H1 (cell line): ENCODE data around the gene BYSL. TPM values are rescaled to one million over a fixed set of nuclear protein-coding genes. Genes with fewer than 3 reads are reported as not detected.

Experiments used
- CTCF ChIA-PET: fragments of 300-600 bp; sonication (Branson Sonifier 250); formaldehyde crosslinking; loops from one replicate; lab custom pipeline; 2021; ENCODE audit not compliant: partially characterized antibody; lab: Charles Lee
- POLR2A ChIA-PET: fragments of 300-600 bp; sonication (Branson Sonifier 250); formaldehyde crosslinking; loops from one replicate; lab custom pipeline; 2021; ENCODE audit warnings: inconsistent platforms; ENCODE audit not compliant: partially characterized antibody; lab: Charles Lee
- DNase-seq, 2 experiments: peaks; one replicate each; pipeline versions ENCODE4 v3.0.0 to v3.0.0-alpha.2; 2010 to 2022; ENCODE audit warnings: low spot score in 2 of 2, low read depth in 1 of 2, mixed read lengths in 1 of 2
- FAIRE-seq: peaks from 2 replicates; lab custom pipeline; 2011; peaks lifted over from hg19 to GRCh38; lab: Jason Lieb, UNC
- H2AFZ ChIP-seq: 2 replicates; pipeline ENCODE4 v1.8.1; 2012; ENCODE audit warnings: low read length, inconsistent platforms
- H2AK5ac ChIP-seq: 2 replicates; pipeline ENCODE4 v1.6.1; 2013; ENCODE audit warnings: low read depth, low read length
- H2BK120ac ChIP-seq: replicated peaks from 2 replicates; pipeline ENCODE3; 2013; ENCODE audit warnings: low read depth, low read length, inconsistent platforms
- H2BK12ac ChIP-seq: 2 replicates; pipeline ENCODE4 v1.6.1; 2013; ENCODE audit warnings: low read depth, low read length
- H2BK15ac ChIP-seq: 2 replicates; pipeline ENCODE4 v1.6.1; 2013; ENCODE audit warnings: low read length
- H2BK20ac ChIP-seq: 2 replicates; pipeline ENCODE4 v1.6.1; 2013; ENCODE audit warnings: low read length
- H2BK5ac ChIP-seq: 2 replicates; pipeline ENCODE4 v1.6.1; 2013; ENCODE audit warnings: low read depth, low read length
- H3K14ac ChIP-seq: 2 replicates; pipeline ENCODE4 v1.6.1; 2013; ENCODE audit warnings: inconsistent platforms; ENCODE audit not compliant: insufficient read length
- H3K18ac ChIP-seq: 2 replicates; pipeline ENCODE4 v1.6.1; 2013; ENCODE audit warnings: low read length; ENCODE audit errors: extremely low read depth
- H3K23ac ChIP-seq: 2 replicates; pipeline ENCODE4 v1.6.1; 2013; ENCODE audit warnings: inconsistent platforms; ENCODE audit not compliant: insufficient read length
- H3K23me2 ChIP-seq: 2 replicates; pipeline ENCODE4 v1.6.1; 2013; ENCODE audit warnings: low read depth, low read length
- H3K27ac ChIP-seq: 2 replicates; pipeline ENCODE4 v1.6.1; 2011; ENCODE audit warnings: low read depth, low read length, inconsistent platforms
- H3K27me3 ChIP-seq, 4 experiments: replicated peaks in 1 of 4; 1 replicate in 1 of 4; 2 replicates in 3 of 4; pipeline versions ENCODE4 v1.6.1 to v1.8.1; 2011 to 2013; ENCODE audit warnings: low read length in 3 of 4, mild to moderate bottlenecking in 3 of 4, inconsistent platforms in 2 of 4, mixed read lengths in 2 of 4, moderate library complexity in 1 of 4; ENCODE audit not compliant: control insufficient read depth in 3 of 4, insufficient read depth in 3 of 4; ENCODE audit errors: extremely low read depth in 1 of 4
- H3K36me3 ChIP-seq, 4 experiments: 2 replicates each; pipeline versions ENCODE4 v1.6.1 to v1.8.1; 2011 to 2013; ENCODE audit warnings: mild to moderate bottlenecking in 4 of 4, low read length in 3 of 4, moderate library complexity in 2 of 4, control low read depth in 1 of 4, inconsistent platforms in 1 of 4; ENCODE audit not compliant: insufficient read depth in 4 of 4, control insufficient read depth in 2 of 4
- H3K4ac ChIP-seq: replicated peaks from 2 replicates; pipeline ENCODE3; 2013; ENCODE audit warnings: low read length, low read depth, mixed read lengths, inconsistent platforms; ENCODE audit not compliant: insufficient read length
- H3K4me1 ChIP-seq, 4 experiments: replicated peaks in 1 of 4; 1 replicate in 1 of 4; 2 replicates in 3 of 4; pipeline versions ENCODE4 v1.6.1 to v1.8.1; 2011 to 2013; ENCODE audit warnings: low read length in 3 of 4, inconsistent platforms in 2 of 4, mixed read lengths in 1 of 4; ENCODE audit not compliant: insufficient read depth in 4 of 4, control insufficient read depth in 3 of 4
- H3K4me2 ChIP-seq, 2 experiments: 2 replicates each; pipeline versions ENCODE4 v1.6.1 to v1.8.1; 2011 to 2013; ENCODE audit warnings: low read depth in 2 of 2, low read length in 2 of 2, control low read depth in 1 of 2, inconsistent platforms in 1 of 2, mild to moderate bottlenecking in 1 of 2; ENCODE audit not compliant: insufficient read depth in 1 of 2
- H3K4me3 ChIP-seq, 4 experiments: fragments of 200-600, 300-600 bp in 1 of 4; sonication (generic), shearing (Covaris generic), sonication (Bioruptor Twin) in 1 of 4; 2 replicates each; pipeline versions ENCODE4 v1.5.1 to v1.8.1; 2011 to 2016; ENCODE audit warnings: low read length in 4 of 4, low read depth in 3 of 4, control low read depth in 2 of 4, inconsistent platforms in 2 of 4, mild to moderate bottlenecking in 2 of 4, mixed read lengths in 1 of 4, moderate library complexity in 1 of 4; ENCODE audit not compliant: insufficient read depth in 2 of 4; ENCODE audit errors: extremely low read depth in 1 of 4
- H3K56ac ChIP-seq: replicated peaks from 2 replicates; pipeline ENCODE3; 2013; ENCODE audit warnings: low read depth, mild to moderate bottlenecking, mixed read lengths, low read length, inconsistent platforms; ENCODE audit not compliant: insufficient read length
- H3K79me1 ChIP-seq: 2 replicates; pipeline ENCODE4 v1.6.1; 2013; ENCODE audit warnings: low read depth, low read length, control low read depth
- H3K79me2 ChIP-seq, 2 experiments: 2 replicates each; pipeline versions ENCODE4 v1.6.1 to v1.8.1; 2012 to 2013; ENCODE audit warnings: low read length in 2 of 2, mild to moderate bottlenecking in 2 of 2, inconsistent platforms in 1 of 2; ENCODE audit not compliant: insufficient read depth in 2 of 2, control insufficient read depth in 1 of 2
- H3K9ac ChIP-seq, 4 experiments: replicated peaks in 1 of 4; 1 replicate in 1 of 4; 2 replicates in 3 of 4; pipeline versions ENCODE4 v1.6.1 to v1.8.1; 2011 to 2013; ENCODE audit warnings: low read depth in 3 of 4, low read length in 3 of 4, control low read depth in 2 of 4, mild to moderate bottlenecking in 2 of 4, moderate library complexity in 2 of 4, inconsistent platforms in 1 of 4; ENCODE audit errors: extremely low read depth in 1 of 4
- H3K9me3 ChIP-seq, 2 experiments: 2 replicates each; pipeline versions ENCODE4 v1.6.1 to v1.8.1; 2012 to 2013; ENCODE audit warnings: mild to moderate bottlenecking in 2 of 2, moderate library complexity in 2 of 2, control low read depth in 1 of 2, inconsistent platforms in 1 of 2, low read depth in 1 of 2, low read length in 1 of 2, mixed read lengths in 1 of 2; ENCODE audit not compliant: insufficient read depth in 2 of 2
- H4K20me1 ChIP-seq, 2 experiments: replicated peaks in 1 of 2; 2 replicates each; pipeline versions ENCODE3 to v1.8.1; 2011 to 2013; ENCODE audit warnings: inconsistent platforms in 2 of 2, low read length in 2 of 2, mild to moderate bottlenecking in 1 of 2; ENCODE audit not compliant: insufficient read depth in 2 of 2, control insufficient read depth in 1 of 2
- H4K5ac ChIP-seq: 2 replicates; pipeline ENCODE4 v1.6.1; 2013; ENCODE audit warnings: low read length, low read depth, mixed read lengths, inconsistent platforms; ENCODE audit not compliant: insufficient read length
- H4K8ac ChIP-seq: 2 replicates; pipeline ENCODE4 v1.8.0; 2013; ENCODE audit warnings: mild to moderate bottlenecking, moderate library complexity, low read length, inconsistent platforms; ENCODE audit not compliant: insufficient read depth; ENCODE audit errors: extremely low read depth
- H4K91ac ChIP-seq: replicated peaks from 2 replicates; pipeline ENCODE3; 2013; ENCODE audit warnings: low read length, mixed read lengths, inconsistent platforms; ENCODE audit not compliant: insufficient read length
- GABPA ChIP-seq: IDR thresholded peaks from 2 replicates; pipeline ENCODE4 v1.6.1; 2011; ENCODE audit warnings: mild to moderate bottlenecking, low read length, moderate library complexity, borderline replicate concordance; ENCODE audit not compliant: insufficient read depth
- RBBP5 ChIP-seq: IDR thresholded peaks from 2 replicates; pipeline ENCODE4 v1.7.1; 2012; ENCODE audit warnings: low read depth, mild to moderate bottlenecking, inconsistent platforms, low read length, moderate library complexity, borderline replicate concordance
- TAF1 ChIP-seq: IDR thresholded peaks from 2 replicates; pipeline ENCODE4 v1.6.1; 2011; ENCODE audit warnings: mild to moderate bottlenecking, low read depth, low read length
- WGBS, 2 experiments: shearing (Covaris generic) in 1 of 2; methylation state at CpG; one replicate each; pipeline versions ENCODE4 v1.1.6 to v1.1.7; 2013 to 2015; ENCODE audit warnings: low lambda C conversion rate in 2 of 2, mixed read lengths in 2 of 2, inconsistent platforms in 1 of 2, low coverage in 1 of 2, missing lambda C conversion rate in 1 of 2; ENCODE audit not compliant: insufficient replicate concordance in 2 of 2, insufficient coverage in 1 of 2, insufficient read length in 1 of 2; ENCODE audit errors: extremely low coverage in 1 of 2, missing lambda C conversion rate in 1 of 2; 5-methylcytosine and 5-hydroxymethylcytosine counted together
- polyA plus RNA-seq, 7 experiments: library from polyadenylated mRNA; depleted of rRNA in 3 of 7; stranded (reverse) in 5 of 7; unstranded in 2 of 7; fragments of >200 nt in 5 of 7; fragments of 200-250 nt in 2 of 7; gene quantifications; 1 replicate in 5 of 7; 2 replicates in 1 of 7; 4 replicates in 1 of 7; pipeline versions ENCODE4 v1.2.1 to v1.2.3, GENCODE V29; 2011 to 2013; ENCODE audit warnings: missing spikeins in 2 of 7, mixed read lengths in 2 of 7
- total RNA-seq: library from RNA; stranded (reverse); fragmentation: NEBNext Ultra II Directional; extraction: Animal tissue kit (Norgen Biotek cat#: 25700); gene quantifications from 2 replicates; pipeline ENCODE4 v1.2.1, GENCODE V29; 2021

The BYSL gene
- total and polyA plus RNA-seq, 2 of the 8 experiments (the other 6 are each of a cell fraction or from before 2014, with no cell fraction given) = 37.3 to 49.2 TPM

DNA sequence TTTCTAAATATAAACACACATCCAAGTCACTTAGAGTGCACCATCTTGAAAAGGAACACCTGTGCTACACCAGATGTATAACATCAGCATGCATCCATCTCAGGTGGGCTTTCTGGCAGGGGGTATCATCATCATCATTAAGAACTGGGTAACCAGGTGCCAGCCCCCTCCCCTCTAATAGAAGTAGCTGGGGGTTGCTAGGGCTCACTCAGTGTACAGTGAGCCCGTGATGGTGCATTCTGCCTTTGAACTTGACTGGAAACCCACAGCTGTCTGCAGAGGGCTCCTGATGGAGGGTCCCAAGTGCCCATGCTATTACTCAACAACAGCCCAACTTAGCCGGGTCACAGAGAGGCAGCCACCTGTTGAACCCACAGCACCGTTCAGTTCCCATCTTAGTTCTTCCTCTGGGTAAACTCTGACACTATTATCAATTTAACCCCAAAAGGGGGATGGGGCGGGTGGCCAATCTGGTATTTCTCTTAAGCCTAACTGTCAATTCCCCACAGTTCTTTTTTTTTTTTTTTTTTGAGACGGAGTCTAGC is 53.1 kb downstream of the BYSL start:
- Histone ChIP-seq H3K4me1 (peaks cover 0 to 3% (median 0%) of the 10 kb centered on the region in 4 experiments; a peak in 1 of 7 replicates), H3K79me2 (no peaks in the 10 kb centered on the region), H3K23me2 (no peaks in the 10 kb centered on the region), H3K9ac (no peak overlapping the region), H3K23ac (no peak overlapping the region), H3K14ac (no peak overlapping the region), H3K27me3 (no peaks in the 10 kb centered on the region), H2BK120ac (no peak overlapping the region), H2BK20ac (0 out of 2 replicates have a peak overlapping the region, but pooled peaks have one; percentile 48), H2AK5ac (no peak overlapping the region), H2BK12ac (no peak overlapping the region), H2AFZ (no peak overlapping the region), H4K5ac (no peak overlapping the region), H2BK5ac (no peak overlapping the region), H4K8ac (no peak overlapping the region), H4K91ac (no peak overlapping the region), H3K4ac (no peak overlapping the region), H3K4me2 (no peak overlapping the region), H3K4me3 (no peak overlapping the region), H3K36me3 (no peaks in the 10 kb centered on the region), H3K27ac (no peak overlapping the region), H3K79me1 (no peaks in the 10 kb centered on the region), H3K18ac (no peak overlapping the region), H4K20me1 (no peaks in the 10 kb centered on the region), H3K56ac (no peak overlapping the region), H2BK15ac (0 out of 2 replicates have a peak overlapping the region, but pooled peaks have one; percentile 29), H3K9me3 (no peaks in the 10 kb centered on the region)
- FAIRE-seq = no peak
- WGBS, 2 experiments = 93% methylated on average over 4 of the region's 5 CpGs; no CpG with 5 or more reads in 1 of the 2 experiments
- no peak for TF ChIP-seq GABPA
- no peak for TF ChIP-seq TAF1
- TF ChIP-seq RBBP5 = no peak
- ChIA-PET CTCF (interaction anchor here (0.6 to 1.3 kb wide), 2 partner anchors 17 to 327 kb away, joined by 3 to 4 read pairs; no protein-coding TSS in a partner anchor), POLR2A (no interaction called here)
- no peak for DNase-seq
